HEK293 (cell line): ENCODE measurements around the gene SPTBN1.

Source experiments
- CTCF ChIP-seq: fragments of 450-650 bp; formaldehyde crosslinking; IDR thresholded peaks from 2 replicates; pipeline ENCODE4 v1.5.1; 2016; ENCODE audit warnings: missing biosample characterization, missing genetic modification characterization
- KLF7 ChIP-seq: fragments of 450-650 bp; formaldehyde crosslinking; IDR thresholded peaks from 2 replicates; pipeline ENCODE4 v1.5.1; 2016; ENCODE audit warnings: missing biosample characterization, missing genetic modification characterization, borderline replicate concordance
- SALL2 ChIP-seq: fragments of 450-650 bp; formaldehyde crosslinking; IDR thresholded peaks from 2 replicates; pipeline ENCODE4 v1.5.0; 2017; ENCODE audit warnings: missing biosample characterization, mild to moderate bottlenecking, missing genetic modification characterization, borderline replicate concordance
- ZNF23 ChIP-seq: fragments of 450-650 bp; formaldehyde crosslinking; IDR thresholded peaks from 2 replicates; pipeline ENCODE4 v1.5.1; 2016; ENCODE audit warnings: missing biosample characterization, missing genetic modification characterization, borderline replicate concordance
- TF ChIP-seq, protein P1 (sequence below): fragments of 450-650 bp; formaldehyde crosslinking; IDR thresholded peaks from 2 replicates; pipeline ENCODE4 v1.5.1; 2016; ENCODE audit warnings: missing biosample characterization, missing genetic modification characterization
- TF ChIP-seq, protein P2 (sequence below): fragments of 450-650 bp; formaldehyde crosslinking; IDR thresholded peaks from 2 replicates; pipeline ENCODE4 v1.5.1; 2016; ENCODE audit warnings: missing biosample characterization, missing genetic modification characterization
- TF ChIP-seq, protein P3 (sequence below): fragments of 450-650 bp; formaldehyde crosslinking; IDR thresholded peaks from 2 replicates; pipeline ENCODE4 v1.5.1; 2016; ENCODE audit warnings: missing biosample characterization, missing genetic modification characterization

DNA sequence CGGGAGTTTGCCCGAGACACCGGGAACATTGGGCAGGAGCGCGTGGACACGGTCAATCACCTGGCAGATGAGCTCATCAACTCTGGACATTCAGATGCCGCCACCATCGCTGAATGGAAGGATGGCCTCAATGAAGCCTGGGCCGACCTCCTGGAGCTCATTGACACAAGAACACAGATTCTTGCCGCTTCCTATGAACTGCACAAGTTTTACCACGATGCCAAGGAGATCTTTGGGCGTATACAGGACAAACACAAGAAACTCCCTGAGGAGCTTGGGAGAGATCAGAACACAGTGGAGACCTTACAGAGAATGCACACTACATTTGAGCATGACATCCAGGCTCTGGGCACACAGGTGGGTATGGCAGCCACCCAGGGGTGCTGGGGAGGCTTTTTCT, 193.5 kb downstream of the SPTBN1 start:
- TF ChIP-seq, protein P1, sequence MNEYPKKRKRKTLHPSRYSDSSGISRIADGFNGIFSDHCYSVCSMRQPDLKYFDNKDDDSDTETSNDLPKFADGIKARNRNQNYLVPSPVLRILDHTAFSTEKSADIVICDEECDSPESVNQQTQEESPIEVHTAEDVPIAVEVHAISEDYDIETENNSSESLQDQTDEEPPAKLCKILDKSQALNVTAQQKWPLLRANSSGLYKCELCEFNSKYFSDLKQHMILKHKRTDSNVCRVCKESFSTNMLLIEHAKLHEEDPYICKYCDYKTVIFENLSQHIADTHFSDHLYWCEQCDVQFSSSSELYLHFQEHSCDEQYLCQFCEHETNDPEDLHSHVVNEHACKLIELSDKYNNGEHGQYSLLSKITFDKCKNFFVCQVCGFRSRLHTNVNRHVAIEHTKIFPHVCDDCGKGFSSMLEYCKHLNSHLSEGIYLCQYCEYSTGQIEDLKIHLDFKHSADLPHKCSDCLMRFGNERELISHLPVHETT (tag by site-specific recombination), result no peak
- TF ChIP-seq, protein P2, sequence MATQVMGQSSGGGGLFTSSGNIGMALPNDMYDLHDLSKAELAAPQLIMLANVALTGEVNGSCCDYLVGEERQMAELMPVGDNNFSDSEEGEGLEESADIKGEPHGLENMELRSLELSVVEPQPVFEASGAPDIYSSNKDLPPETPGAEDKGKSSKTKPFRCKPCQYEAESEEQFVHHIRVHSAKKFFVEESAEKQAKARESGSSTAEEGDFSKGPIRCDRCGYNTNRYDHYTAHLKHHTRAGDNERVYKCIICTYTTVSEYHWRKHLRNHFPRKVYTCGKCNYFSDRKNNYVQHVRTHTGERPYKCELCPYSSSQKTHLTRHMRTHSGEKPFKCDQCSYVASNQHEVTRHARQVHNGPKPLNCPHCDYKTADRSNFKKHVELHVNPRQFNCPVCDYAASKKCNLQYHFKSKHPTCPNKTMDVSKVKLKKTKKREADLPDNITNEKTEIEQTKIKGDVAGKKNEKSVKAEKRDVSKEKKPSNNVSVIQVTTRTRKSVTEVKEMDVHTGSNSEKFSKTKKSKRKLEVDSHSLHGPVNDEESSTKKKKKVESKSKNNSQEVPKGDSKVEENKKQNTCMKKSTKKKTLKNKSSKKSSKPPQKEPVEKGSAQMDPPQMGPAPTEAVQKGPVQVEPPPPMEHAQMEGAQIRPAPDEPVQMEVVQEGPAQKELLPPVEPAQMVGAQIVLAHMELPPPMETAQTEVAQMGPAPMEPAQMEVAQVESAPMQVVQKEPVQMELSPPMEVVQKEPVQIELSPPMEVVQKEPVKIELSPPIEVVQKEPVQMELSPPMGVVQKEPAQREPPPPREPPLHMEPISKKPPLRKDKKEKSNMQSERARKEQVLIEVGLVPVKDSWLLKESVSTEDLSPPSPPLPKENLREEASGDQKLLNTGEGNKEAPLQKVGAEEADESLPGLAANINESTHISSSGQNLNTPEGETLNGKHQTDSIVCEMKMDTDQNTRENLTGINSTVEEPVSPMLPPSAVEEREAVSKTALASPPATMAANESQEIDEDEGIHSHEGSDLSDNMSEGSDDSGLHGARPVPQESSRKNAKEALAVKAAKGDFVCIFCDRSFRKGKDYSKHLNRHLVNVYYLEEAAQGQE (tag by site-specific recombination), result no peak
- TF ChIP-seq, protein P3, sequence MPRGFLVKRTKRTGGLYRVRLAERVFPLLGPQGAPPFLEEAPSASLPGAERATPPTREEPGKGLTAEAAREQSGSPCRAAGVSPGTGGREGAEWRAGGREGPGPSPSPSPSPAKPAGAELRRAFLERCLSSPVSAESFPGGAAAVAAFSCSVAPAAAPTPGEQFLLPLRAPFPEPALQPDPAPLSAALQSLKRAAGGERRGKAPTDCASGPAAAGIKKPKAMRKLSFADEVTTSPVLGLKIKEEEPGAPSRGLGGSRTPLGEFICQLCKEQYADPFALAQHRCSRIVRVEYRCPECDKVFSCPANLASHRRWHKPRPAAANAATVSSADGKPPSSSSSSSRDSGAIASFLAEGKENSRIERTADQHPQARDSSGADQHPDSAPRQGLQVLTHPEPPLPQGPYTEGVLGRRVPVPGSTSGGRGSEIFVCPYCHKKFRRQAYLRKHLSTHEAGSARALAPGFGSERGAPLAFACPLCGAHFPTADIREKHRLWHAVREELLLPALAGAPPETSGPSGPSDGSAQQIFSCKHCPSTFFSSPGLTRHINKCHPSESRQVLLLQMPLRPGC (tag by site-specific recombination), result no peak
- TF ChIP-seq ZNF23 (tag by site-specific recombination) (no peak), KLF7 (tag by site-specific recombination) (no peak), SALL2 (tag by site-specific recombination) (no peak), CTCF (no peak)
